IPS DF 6.9 (cell line): ENCODE data around the gene LMCD1.

Source experiments
- DNase-seq: peaks from one replicate; pipeline ENCODE4 v3.0.0-alpha.2; 2013; ENCODE audit warnings: low read depth, low spot score
- H3K27ac ChIP-seq: one replicate; pipeline ENCODE4 v1.5.1; 2013; ENCODE audit warnings: low read length, control low read depth
- H3K27me3 ChIP-seq: 2 replicates; pipeline ENCODE4 v1.6.1; 2013; ENCODE audit warnings: mild to moderate bottlenecking, low read length; ENCODE audit not compliant: control insufficient read depth, insufficient read depth
- H3K36me3 ChIP-seq: 2 replicates; pipeline ENCODE4 v1.6.1; 2013; ENCODE audit warnings: low read length; ENCODE audit not compliant: control insufficient read depth, insufficient read depth
- H3K4me1 ChIP-seq: 2 replicates; pipeline ENCODE4 v1.6.1; 2013; ENCODE audit warnings: low read length; ENCODE audit not compliant: control insufficient read depth, insufficient read depth
- H3K4me3 ChIP-seq: 2 replicates; pipeline ENCODE4 v1.5.1; 2013; ENCODE audit warnings: mild to moderate bottlenecking, low read length
- H3K9me3 ChIP-seq: 2 replicates; pipeline ENCODE4 v1.6.1; 2013; ENCODE audit warnings: low read length, inconsistent platforms; ENCODE audit not compliant: control insufficient read depth, insufficient read depth
- WGBS: extraction: QIAGEN DNeasy Blood & Tissue Kit; methylation state at CpG from one replicate; pipeline ENCODE4 v1.1.7; 2013; ENCODE audit warnings: mixed read lengths, missing lambda C conversion rate; ENCODE audit not compliant: insufficient read length, insufficient coverage; 5-methylcytosine and 5-hydroxymethylcytosine counted together

LMCD1 gene

GRCh38 chr3:8571256-8571655 is 69.6 kb downstream of the LMCD1 start:
- Histone ChIP-seq H3K27me3 (no peaks in the 10 kb centered on the region), H3K4me3 (no peak overlapping the region), H3K4me1 (no peaks in the 10 kb centered on the region), H3K9me3 (no peaks in the 10 kb centered on the region), H3K36me3 (peaks cover 4% of the 10 kb centered on the region; the same call in 1 of the 2 replicates), H3K27ac (no peak overlapping the region)
- DNase-seq, result no peak
- no CpG with 5 or more reads among the region's 3 CpGs for WGBS

GRCh38 chr3:8573342-8573926 is 71.8 kb downstream of the LMCD1 start:
- Histone ChIP-seq H3K27ac (no peak overlapping the region), H3K9me3 (no peaks in the 10 kb centered on the region), H3K27me3 (no peaks in the 10 kb centered on the region), H3K36me3 (peaks cover 4% of the 10 kb centered on the region; the same call in 1 of the 2 replicates), H3K4me3 (no peak overlapping the region), H3K4me1 (no peaks in the 10 kb centered on the region)
- no CpG with 5 or more reads among the region's 4 CpGs for WGBS
- DNase-seq, result no peak

- H3K4me3 ChIP-seq, result no peak overlapping the region
- WGBS, result no CpG with 5 or more reads among the region's 2 CpGs
- peaks cover 4% of the 10 kb centered on the region; the same call in 1 of the 2 replicates for H3K36me3 ChIP-seq
- no peak for DNase-seq
- H3K27ac ChIP-seq, result no peak overlapping the region
- H3K9me3 ChIP-seq, result no peaks in the 10 kb centered on the region
- H3K4me1 ChIP-seq, result no peaks in the 10 kb centered on the region
- H3K27me3 ChIP-seq, result no peaks in the 10 kb centered on the region
These were observed 72.5 kb downstream of the LMCD1 start for GRCh38 chr3:8574040-8574669.

- Histone ChIP-seq H3K4me1 (no peaks in the 10 kb centered on the region), H3K9me3 (no peaks in the 10 kb centered on the region), H3K27ac (no peak overlapping the region), H3K27me3 (no peaks in the 10 kb centered on the region), H3K4me3 (no peak overlapping the region), H3K36me3 (peaks cover 4% of the 10 kb centered on the region; the same call in 1 of the 2 replicates)
- DNase-seq, result no peak
- no CpG with 5 or more reads among the region's 5 CpGs for WGBS
These were observed 73.2 kb downstream of the LMCD1 start for GRCh38 chr3:8574670-8575322.

- WGBS, result no CpG with 5 or more reads among the region's 5 CpGs
- Histone ChIP-seq H3K4me1 (no peaks in the 10 kb centered on the region), H3K36me3 (no peaks in the 10 kb centered on the region), H3K9me3 (no peaks in the 10 kb centered on the region), H3K27me3 (no peaks in the 10 kb centered on the region), H3K4me3 (no peak overlapping the region), H3K27ac (no peak overlapping the region)
- DNase-seq, result no peak
These were observed 73.9 kb downstream of the LMCD1 start for GRCh38 chr3:8575364-8576104.

- DNase-seq, result no peak
- no CpG with 5 or more reads among the region's 6 CpGs for WGBS
- H3K27me3 ChIP-seq, result no peaks in the 10 kb centered on the region
- H3K36me3 ChIP-seq, result no peaks in the 10 kb centered on the region
- no peaks in the 10 kb centered on the region for H3K4me1 ChIP-seq
- H3K9me3 ChIP-seq, result no peaks in the 10 kb centered on the region
- no peak overlapping the region for H3K27ac ChIP-seq
- H3K4me3 ChIP-seq, result no peak overlapping the region
These were observed 74.8 kb downstream of the LMCD1 start for GRCh38 chr3:8576436-8576835.

- Histone ChIP-seq H3K9me3 (no peaks in the 10 kb centered on the region), H3K4me3 (no peak overlapping the region), H3K27ac (no peak overlapping the region), H3K36me3 (no peaks in the 10 kb centered on the region), H3K27me3 (no peaks in the 10 kb centered on the region), H3K4me1 (no peaks in the 10 kb centered on the region)
- no CpG with 5 or more reads among the region's 5 CpGs for WGBS
- no peak for DNase-seq
These were observed 75.4 kb downstream of the LMCD1 start for GRCh38 chr3:8576841-8577571.

GRCh38 chr3:8578282-8578681 is 76.7 kb downstream of the LMCD1 start:
- no peak for DNase-seq
- no peaks in the 10 kb centered on the region for H3K36me3 ChIP-seq
- no peaks in the 10 kb centered on the region for H3K9me3 ChIP-seq
- no peak overlapping the region for H3K4me3 ChIP-seq
- no CpG with 5 or more reads among the region's 4 CpGs for WGBS
- H3K27me3 ChIP-seq, result no peaks in the 10 kb centered on the region
- no peak overlapping the region for H3K27ac ChIP-seq
- no peaks in the 10 kb centered on the region for H3K4me1 ChIP-seq

GRCh38 chr3:8579096-8579495 is 77.5 kb downstream of the LMCD1 start:
- no peaks in the 10 kb centered on the region for H3K27me3 ChIP-seq
- no peaks in the 10 kb centered on the region for H3K4me1 ChIP-seq
- no CpG with 5 or more reads among the region's 5 CpGs for WGBS
- H3K4me3 ChIP-seq, result no peak overlapping the region
- no peaks in the 10 kb centered on the region for H3K36me3 ChIP-seq
- H3K9me3 ChIP-seq, result no peaks in the 10 kb centered on the region
- H3K27ac ChIP-seq, result no peak overlapping the region
- no peak for DNase-seq

GRCh38 chr3:8579943-8580342 is 78.3 kb downstream of the LMCD1 start:
- WGBS, result no CpG with 5 or more reads among the region's 5 CpGs
- no peak for DNase-seq
- Histone ChIP-seq H3K4me3 (no peak overlapping the region), H3K4me1 (no peaks in the 10 kb centered on the region), H3K9me3 (no peaks in the 10 kb centered on the region; the same call in 1 of the 2 replicates), H3K36me3 (no peaks in the 10 kb centered on the region), H3K27ac (no peak overlapping the region), H3K27me3 (no peaks in the 10 kb centered on the region)
